Glutamatergic neuron (in vitro differentiated cells): ENCODE measurements around the gene TMEM260. TPM values are rescaled to one million over a fixed set of nuclear protein-coding genes. Genes with fewer than 3 reads are reported as not detected.
A peak's percentile ranks its signal among the peaks of the same experiment; 100 is the strongest.
"Not testable (repeated sequence)": the region's sequence is repeated elsewhere in the genome, so short reads cannot be mapped to it uniquely, and the experiment has no call there.

Experiments used
- DNase-seq: peaks from one replicate; pipeline ENCODE4 v3.0.0; 2022
- H3K27ac Mint-ChIP-seq: one replicate; pipeline ENCODE4 v1.8.0; 2020; ENCODE audit warnings: mild to moderate bottlenecking, mixed read lengths, inconsistent platforms; ENCODE audit not compliant: unreplicated experiment
- H3K27me3 Mint-ChIP-seq: one replicate; pipeline ENCODE4 v1.8.0; 2020; ENCODE audit warnings: mild to moderate bottlenecking, moderate library complexity, mixed read lengths, inconsistent platforms; ENCODE audit not compliant: unreplicated experiment
- H3K36me3 Mint-ChIP-seq: one replicate; pipeline ENCODE4 v1.8.0; 2020; ENCODE audit warnings: mild to moderate bottlenecking, mixed read lengths, inconsistent platforms; ENCODE audit not compliant: unreplicated experiment
- H3K4me1 Mint-ChIP-seq: one replicate; pipeline ENCODE4 v1.8.0; 2020; ENCODE audit warnings: mild to moderate bottlenecking, low read depth, mixed read lengths, inconsistent platforms; ENCODE audit not compliant: unreplicated experiment
- H3K4me3 Mint-ChIP-seq: one replicate; pipeline ENCODE4 v1.8.0; 2020; ENCODE audit warnings: mild to moderate bottlenecking, mixed read lengths, inconsistent platforms; ENCODE audit not compliant: unreplicated experiment
- H3K9me3 Mint-ChIP-seq: one replicate; pipeline ENCODE4 v1.8.0; 2020; ENCODE audit warnings: mild to moderate bottlenecking, moderate library complexity, mixed read lengths, inconsistent platforms; ENCODE audit not compliant: unreplicated experiment
- CTCF ChIP-seq: fragments of 200-600 bp; sonication (generic); IDR thresholded peaks from one replicate; pipeline ENCODE4 v1.5.0; 2021; ENCODE audit not compliant: partially characterized antibody, unreplicated experiment
- total RNA-seq: library from RNA; stranded (reverse); fragmentation: NEBNext Ultra II Directional; extraction: Animal tissue kit (Norgen Biotek cat#: 25700); gene quantifications from one replicate; pipeline ENCODE4 v1.2.1, GENCODE V29; 2021; ENCODE audit not compliant: unreplicated experiment

TMEM260 gene
- total RNA-seq, 1 donor from 2014 or later = 35.4 TPM

GRCh38 chr14:56664811-56665421 is 85.3 kb downstream of the TMEM260 start:
- DNase-seq = no peak
- Mint-ChIP-seq H3K4me3 (no peak overlapping the region), H3K36me3 (peaks cover 16% of the 10 kb centered on the region), H3K27ac (no peak overlapping the region), H3K4me1 (peaks cover 2% of the 10 kb centered on the region), H3K9me3 (peaks cover 11% of the 10 kb centered on the region), H3K27me3 (peaks cover 4% of the 10 kb centered on the region)
- no peak for TF ChIP-seq CTCF

- no peak overlapping the region for H3K27ac Mint-ChIP-seq
- H3K36me3 Mint-ChIP-seq = peaks cover 16% of the 10 kb centered on the region
- DNase-seq = no peak
- H3K4me1 Mint-ChIP-seq = peaks cover 2% of the 10 kb centered on the region
- peaks cover 4% of the 10 kb centered on the region for H3K27me3 Mint-ChIP-seq
- peaks cover 11% of the 10 kb centered on the region for H3K9me3 Mint-ChIP-seq
- TF ChIP-seq CTCF = no peak
- peak overlapping the region; percentile 46 for H3K4me3 Mint-ChIP-seq
Observed at GRCh38 chr14:56666294-56666693, 86.7 kb downstream of the TMEM260 start.

- peaks cover 11% of the 10 kb centered on the region for H3K9me3 Mint-ChIP-seq
- H3K27me3 Mint-ChIP-seq = peaks cover 4% of the 10 kb centered on the region
- no peak for DNase-seq
- H3K36me3 Mint-ChIP-seq = peaks cover 16% of the 10 kb centered on the region
- H3K4me3 Mint-ChIP-seq = no peak overlapping the region
- H3K27ac Mint-ChIP-seq = no peak overlapping the region
- peaks cover 2% of the 10 kb centered on the region for H3K4me1 Mint-ChIP-seq
- no peak for TF ChIP-seq CTCF
Observed at GRCh38 chr14:56666716-56667115, 87.1 kb downstream of the TMEM260 start.

- H3K36me3 Mint-ChIP-seq = peaks cover 16% of the 10 kb centered on the region
- H3K27me3 Mint-ChIP-seq, DNase-seq, H3K27ac Mint-ChIP-seq, H3K4me1 Mint-ChIP-seq, H3K4me3 Mint-ChIP-seq: not testable (repeated sequence)
- H3K9me3 Mint-ChIP-seq = peaks cover 11% of the 10 kb centered on the region
Observed at GRCh38 chr14:56667290-56667689, 87.7 kb downstream of the TMEM260 start.

- H3K4me1 Mint-ChIP-seq = no peaks in the 10 kb centered on the region
- TF ChIP-seq CTCF = no peak
- no peak overlapping the region for H3K27ac Mint-ChIP-seq
- no peak overlapping the region for H3K4me3 Mint-ChIP-seq
- DNase-seq = no peak
- peaks cover 2% of the 10 kb centered on the region for H3K9me3 Mint-ChIP-seq
- H3K36me3 Mint-ChIP-seq = peaks cover 6% of the 10 kb centered on the region
- H3K27me3 Mint-ChIP-seq = no peaks in the 10 kb centered on the region
Observed at GRCh38 chr14:56676042-56676441, 96.4 kb downstream of the TMEM260 start.

- no peak overlapping the region for H3K4me3 Mint-ChIP-seq
- H3K27me3 Mint-ChIP-seq = no peaks in the 10 kb centered on the region
- peaks cover 6% of the 10 kb centered on the region for H3K36me3 Mint-ChIP-seq
- no peak for DNase-seq
- no peak overlapping the region for H3K27ac Mint-ChIP-seq
- H3K4me1 Mint-ChIP-seq = no peaks in the 10 kb centered on the region
- TF ChIP-seq CTCF = no peak
- peaks cover 2% of the 10 kb centered on the region for H3K9me3 Mint-ChIP-seq
Observed at GRCh38 chr14:56678838-56679237, 99.2 kb downstream of the TMEM260 start.
